SK-N-SH (cell line): Measurements from ENCODE around the gene HTR1D. TPM values are rescaled to one million over a fixed set of nuclear protein-coding genes. Genes with fewer than 3 reads are reported as not detected.
A peak's percentile ranks its signal among the peaks of the same experiment; 100 is the strongest.

Experiments used
- CTCF ChIA-PET: fragments of 300-600, 350-600 bp; formaldehyde crosslinking; extraction: SDS; loops from one replicate; lab custom pipeline; 2021; lab: Yijun Ruan, JAX
- POLR2A ChIA-PET: fragments of 350-600 bp; sonication (Branson Sonifier 250); formaldehyde crosslinking; extraction: SDS; loops from one replicate; lab custom pipeline; 2020; ENCODE audit warnings: antibody characterized with exemption, inconsistent platforms; lab: Yijun Ruan, JAX
- DNase-seq: peaks from one replicate; pipeline ENCODE4 v3.0.0; 2012
- H2AFZ ChIP-seq: fragments of 200-600 bp; sonication (generic); 2 replicates; pipeline ENCODE4 v1.8.1; 2016; ENCODE audit warnings: antibody characterized with exemption, mild to moderate bottlenecking, low read depth
- H3F3A ChIP-seq: fragments of 200-600 bp; sonication (generic); replicated peaks from 2 replicates; pipeline ENCODE3; 2016; ENCODE audit warnings: antibody characterized with exemption, mild to moderate bottlenecking; ENCODE audit not compliant: insufficient read depth
- H3K27ac ChIP-seq, 2 experiments: fragments of 200-500 bp in 1 of 2; fragments of 200-600 bp in 1 of 2; sonication (Bioruptor generic) in 1 of 2; sonication (generic), shearing (Covaris generic) in 1 of 2; 2 replicates each; pipeline versions ENCODE4 v1.5.1 to v1.6.1; 2014 to 2016; ENCODE audit warnings: low read depth in 2 of 2, inconsistent platforms in 1 of 2, low read length in 1 of 2, mild to moderate bottlenecking in 1 of 2, mixed read lengths in 1 of 2
- H3K27me3 ChIP-seq: fragments of 200-600 bp; sonication (generic), shearing (Covaris generic); 2 replicates; pipeline ENCODE4 v1.6.1; 2016; ENCODE audit warnings: mixed run types; ENCODE audit not compliant: insufficient read depth
- H3K36me3 ChIP-seq, 2 experiments: fragments of 200-500 bp in 1 of 2; fragments of 200-600 bp in 1 of 2; sonication (Bioruptor generic) in 1 of 2; sonication (generic) in 1 of 2; replicated peaks in 1 of 2; 2 replicates each; pipeline versions ENCODE3 to v1.5.1; 2014 to 2016; ENCODE audit warnings: low read length in 1 of 2, mild to moderate bottlenecking in 1 of 2; ENCODE audit not compliant: insufficient read depth in 2 of 2, control insufficient read depth in 1 of 2
- H3K4me1 ChIP-seq, 2 experiments: fragments of 200-500 bp in 1 of 2; fragments of 200-600 bp in 1 of 2; sonication (Bioruptor generic) in 1 of 2; sonication (generic), shearing (Covaris generic) in 1 of 2; 2 replicates each; pipeline versions ENCODE4 v1.5.1 to v1.6.1; 2014 to 2016; ENCODE audit warnings: low read depth in 1 of 2, low read length in 1 of 2, mixed run types in 1 of 2; ENCODE audit not compliant: insufficient read depth in 2 of 2, control insufficient read depth in 1 of 2
- H3K4me2 ChIP-seq: fragments of 200-600 bp; sonication (generic), shearing (Covaris generic); 2 replicates; pipeline ENCODE4 v1.6.1; 2017; ENCODE audit warnings: mixed run types
- H3K4me3 ChIP-seq, 2 experiments: fragments of 200-500 bp in 1 of 2; fragments of 200-600 bp in 1 of 2; sonication (Bioruptor generic) in 1 of 2; sonication (generic), shearing (Covaris generic) in 1 of 2; 2 replicates each; pipeline versions ENCODE4 v1.5.1 to v1.8.1; 2014 to 2016; ENCODE audit warnings: low read depth in 2 of 2, inconsistent platforms in 1 of 2, low read length in 1 of 2, mild to moderate bottlenecking in 1 of 2, mixed read lengths in 1 of 2, moderate library complexity in 1 of 2
- H3K79me2 ChIP-seq: fragments of 200-600 bp; sonication (generic); 2 replicates; pipeline ENCODE4 v1.8.1; 2017; ENCODE audit warnings: mild to moderate bottlenecking; ENCODE audit not compliant: insufficient read depth
- H3K9ac ChIP-seq: fragments of 200-600 bp; sonication (generic); 2 replicates; pipeline ENCODE4 v1.6.1; 2017; ENCODE audit warnings: mixed run types
- H3K9me2 ChIP-seq: fragments of 200-600 bp; sonication (generic); 2 replicates; pipeline ENCODE4 v1.6.1; 2017; ENCODE audit warnings: mixed run types
- H3K9me3 ChIP-seq: fragments of 200-600 bp; sonication (generic); 2 replicates; pipeline ENCODE4 v1.6.1; 2017; ENCODE audit warnings: mixed run types, mild to moderate bottlenecking, moderate library complexity
- H4K20me1 ChIP-seq: fragments of 200-600 bp; sonication (generic); 2 replicates; pipeline ENCODE4 v1.6.1; 2017; ENCODE audit warnings: mild to moderate bottlenecking, mixed run types; ENCODE audit not compliant: insufficient read depth
- MXI1 ChIP-seq: IDR thresholded peaks from 2 replicates; pipeline ENCODE4 v1.6.1; 2012; ENCODE audit warnings: mild to moderate bottlenecking, low read depth, low read length, improper control_type of control experiment
- POLR2AphosphoS5 ChIP-seq: IDR thresholded peaks from 2 replicates; pipeline ENCODE4 v1.6.1; 2012; ENCODE audit warnings: low read depth, low read length
- RXRA ChIP-seq: IDR thresholded peaks from 2 replicates; pipeline ENCODE4 v1.4.0; 2012; ENCODE audit warnings: low read depth, mild to moderate bottlenecking, borderline replicate concordance
- TAF1 ChIP-seq: IDR thresholded peaks from 2 replicates; pipeline ENCODE4 v1.6.1; 2012; ENCODE audit warnings: low read depth, mild to moderate bottlenecking, low read length, moderate library complexity, borderline replicate concordance
- ZBTB33 ChIP-seq: IDR thresholded peaks from 2 replicates; pipeline ENCODE4 v1.4.0; 2012; ENCODE audit warnings: low read depth, borderline replicate concordance
- WGBS: methylation state at CpG from one replicate; pipeline ENCODE4 v1.1.6; 2017; ENCODE audit warnings: low lambda C conversion rate; 5-methylcytosine and 5-hydroxymethylcytosine counted together
- polyA plus RNA-seq, 3 experiments: library from polyadenylated mRNA; depleted of rRNA; stranded (reverse); fragments of >200 nt; gene quantifications; 2 replicates each; pipeline ENCODE4 v1.2.3, GENCODE V29; 2012
- TF ChIP-seq, protein P1 (sequence below): fragments of 200-600 bp; sonication (generic); IDR thresholded peaks from 2 replicates; pipeline ENCODE4 v1.6.1; 2017; ENCODE audit warnings: antibody characterized with exemption, mild to moderate bottlenecking, moderate library complexity

Gene HTR1D
- polyA plus RNA-seq, 1 of the 3 experiments (the other 2 are of a cell fraction), result 0.39 TPM

- DNase-seq, result no peak
- H3K9ac ChIP-seq, result no peak overlapping the region
- TF ChIP-seq, protein P1, sequence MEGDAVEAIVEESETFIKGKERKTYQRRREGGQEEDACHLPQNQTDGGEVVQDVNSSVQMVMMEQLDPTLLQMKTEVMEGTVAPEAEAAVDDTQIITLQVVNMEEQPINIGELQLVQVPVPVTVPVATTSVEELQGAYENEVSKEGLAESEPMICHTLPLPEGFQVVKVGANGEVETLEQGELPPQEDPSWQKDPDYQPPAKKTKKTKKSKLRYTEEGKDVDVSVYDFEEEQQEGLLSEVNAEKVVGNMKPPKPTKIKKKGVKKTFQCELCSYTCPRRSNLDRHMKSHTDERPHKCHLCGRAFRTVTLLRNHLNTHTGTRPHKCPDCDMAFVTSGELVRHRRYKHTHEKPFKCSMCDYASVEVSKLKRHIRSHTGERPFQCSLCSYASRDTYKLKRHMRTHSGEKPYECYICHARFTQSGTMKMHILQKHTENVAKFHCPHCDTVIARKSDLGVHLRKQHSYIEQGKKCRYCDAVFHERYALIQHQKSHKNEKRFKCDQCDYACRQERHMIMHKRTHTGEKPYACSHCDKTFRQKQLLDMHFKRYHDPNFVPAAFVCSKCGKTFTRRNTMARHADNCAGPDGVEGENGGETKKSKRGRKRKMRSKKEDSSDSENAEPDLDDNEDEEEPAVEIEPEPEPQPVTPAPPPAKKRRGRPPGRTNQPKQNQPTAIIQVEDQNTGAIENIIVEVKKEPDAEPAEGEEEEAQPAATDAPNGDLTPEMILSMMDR, result peak; percentile 21; the same call in 1 of the 2 replicates
- no peak for TF ChIP-seq MXI1
- WGBS, result 37% methylated on average over 6 of the region's 6 CpGs
- POLR2A ChIA-PET, result interaction anchor here (0.5 kb wide), 1 partner anchor 115 kb away, joined by 3 read pairs; no protein-coding TSS in a partner anchor
- H4K20me1 ChIP-seq, result no peaks in the 10 kb centered on the region
- H3K27ac ChIP-seq, result no peak overlapping the region
- no peak overlapping the region for H3K4me3 ChIP-seq
- no peaks in the 10 kb centered on the region for H3K9me3 ChIP-seq
- no peaks in the 10 kb centered on the region for H3K36me3 ChIP-seq
- no peak overlapping the region for H3K4me2 ChIP-seq
- H3K27me3 ChIP-seq, result no peaks in the 10 kb centered on the region
- no peaks in the 10 kb centered on the region for H3K4me1 ChIP-seq
- H2AFZ ChIP-seq, result no peak overlapping the region
- H3K79me2 ChIP-seq, result no peaks in the 10 kb centered on the region
- H3F3A ChIP-seq, result peaks cover 4% of the 10 kb centered on the region
- no peaks in the 10 kb centered on the region for H3K9me2 ChIP-seq
- CTCF ChIA-PET, result interaction anchor here (0.8 to 4.6 kb wide), 4 partner anchors 11 to 287 kb away, joined by 3 to 25 read pairs (median 6); no protein-coding TSS in a partner anchor
These were observed 6.9 kb downstream of the HTR1D start for GRCh38 chr1:23210351-23210785.

GRCh38 chr1:23209770-23210169, 7.5 kb downstream of the HTR1D start:
- 94% methylated on average over 4 of the region's 4 CpGs for WGBS

More at GRCh38 chr1:23209770-23210169, 7.5 kb downstream of the HTR1D start:
- Histone ChIP-seq H4K20me1 (no peaks in the 10 kb centered on the region), H3K36me3 (no peaks in the 10 kb centered on the region), H3K27me3 (no peaks in the 10 kb centered on the region), H3F3A (peaks cover 4% of the 10 kb centered on the region), H2AFZ (no peak overlapping the region), H3K4me1 (no peaks in the 10 kb centered on the region), H3K9ac (no peak overlapping the region), H3K79me2 (no peaks in the 10 kb centered on the region), H3K27ac (no peak overlapping the region), H3K4me3 (no peak overlapping the region), H3K9me3 (no peaks in the 10 kb centered on the region), H3K4me2 (no peak overlapping the region), H3K9me2 (no peaks in the 10 kb centered on the region)
- ChIA-PET CTCF (interaction anchor here (0.8 to 4.6 kb wide), 2 partner anchors 25 to 288 kb away, joined by 3 to 25 read pairs; no protein-coding TSS in a partner anchor), POLR2A (interaction anchor here (0.5 kb wide), 1 partner anchor 115 kb away, joined by 3 read pairs; no protein-coding TSS in a partner anchor)
- DNase-seq, result no peak
- TF ChIP-seq POLR2AphosphoS5, result no peak
- TF ChIP-seq TAF1, result no peak
- no peak for TF ChIP-seq ZBTB33
- no peak for TF ChIP-seq RXRA
